Psoas muscle (tissue), 8 donors: Measurements from ENCODE around the gene MED15. TPM values are rescaled to one million over a fixed set of nuclear protein-coding genes. Genes with fewer than 3 reads are reported as not detected.

Experiments
- ATAC-seq, 4 donors: fragments of 200-7000 bp; cut with Tn5 transposase; one replicate each; pipeline ENCODE4 v1.9.1; 2020; ENCODE audit warnings: moderate library complexity in 3 of 4, mild to moderate bottlenecking in 2 of 4
- DNase-seq, 2 donors: peaks; one replicate each; pipeline ENCODE4 v3.0.0-alpha.2; 2020
- H3K27ac ChIP-seq: fragments of 200-600 bp; one replicate; pipeline ENCODE4 v1.8.0; 2022
- H3K27me3 ChIP-seq, 3 donors: fragments of 200-600 bp in 1 of 3; one replicate each; pipeline versions ENCODE4 v1.6.1 to v1.8.0; 2013 to 2022; ENCODE audit warnings: low read length in 2 of 3, mild to moderate bottlenecking in 2 of 3, moderate library complexity in 1 of 3; ENCODE audit not compliant: insufficient read depth in 3 of 3
- H3K36me3 ChIP-seq, 2 donors: fragments of 200-600 bp in 1 of 2; one replicate each; pipeline versions ENCODE4 v1.6.1 to v1.8.0; 2013 to 2022; ENCODE audit warnings: low read depth in 1 of 2, mild to moderate bottlenecking in 1 of 2, moderate library complexity in 1 of 2; ENCODE audit not compliant: insufficient read depth in 1 of 2
- H3K4me1 ChIP-seq: fragments of 200-600 bp; one replicate; pipeline ENCODE4 v1.8.0; 2022
- H3K4me3 ChIP-seq: fragments of 200-600 bp; one replicate; pipeline ENCODE4 v1.8.0; 2022; ENCODE audit warnings: mild to moderate bottlenecking
- H3K9me3 ChIP-seq: fragments of 200-600 bp; one replicate; pipeline ENCODE4 v1.8.0; 2022
- CTCF ChIP-seq: fragments of 200-600 bp; IDR thresholded peaks from one replicate; pipeline ENCODE4 v1.8.0; 2022; ENCODE audit warnings: antibody characterized with exemption
- WGBS, 3 donors: extraction: QIAGEN DNeasy Blood & Tissue Kit; methylation state at CpG; one replicate each; pipeline versions ENCODE4 v1.1.6 to v1.1.7; 2013; 5-methylcytosine and 5-hydroxymethylcytosine counted together
- intact Hi-C, 2 donors: fragments of 100-400 bp; cut with DNase I; formaldehyde crosslinking; loops; one replicate each; pipeline versions ENCODE4 v1.11.0 to v1.14.2; 2022
- polyA plus RNA-seq, 3 donors: library from polyadenylated mRNA; stranded (reverse); fragments of 200-250 nt; gene quantifications; one replicate each; pipeline ENCODE4 v1.2.3, GENCODE V29; 2013
- total RNA-seq, 4 donors: library from RNA; stranded (reverse); fragmentation: NEBNext Ultra II Directional in 2 of 4; extraction: Animal tissue kit (Norgen Biotek cat#: 25700) in 2 of 4; gene quantifications; one replicate each; pipeline versions ENCODE4 v1.2.1 to v1.2.4, GENCODE V29; 2021 to 2023
- donor health status: healthy with polysubstance abuse.
- donor health status: DM: no; HTN: no; CAD: no; lungs with moderate emphysema.
- donor health status: Bipolar disorder and iron deficiency.
- donor health status: healthy.
- donor health status: DM: yes; HTN: yes; CAD: no.
- donor health status: DM: no; HTN: no; CAD: no.
- donor health status: DM: no; HTN: no; CAD: no.
- donor health status: DM: yes; HTN: yes; CAD: no.

The MED15 gene
- total and polyA plus RNA-seq, 7 donors: 33.8 to 94.8 (median 59.7) TPM

DNA sequence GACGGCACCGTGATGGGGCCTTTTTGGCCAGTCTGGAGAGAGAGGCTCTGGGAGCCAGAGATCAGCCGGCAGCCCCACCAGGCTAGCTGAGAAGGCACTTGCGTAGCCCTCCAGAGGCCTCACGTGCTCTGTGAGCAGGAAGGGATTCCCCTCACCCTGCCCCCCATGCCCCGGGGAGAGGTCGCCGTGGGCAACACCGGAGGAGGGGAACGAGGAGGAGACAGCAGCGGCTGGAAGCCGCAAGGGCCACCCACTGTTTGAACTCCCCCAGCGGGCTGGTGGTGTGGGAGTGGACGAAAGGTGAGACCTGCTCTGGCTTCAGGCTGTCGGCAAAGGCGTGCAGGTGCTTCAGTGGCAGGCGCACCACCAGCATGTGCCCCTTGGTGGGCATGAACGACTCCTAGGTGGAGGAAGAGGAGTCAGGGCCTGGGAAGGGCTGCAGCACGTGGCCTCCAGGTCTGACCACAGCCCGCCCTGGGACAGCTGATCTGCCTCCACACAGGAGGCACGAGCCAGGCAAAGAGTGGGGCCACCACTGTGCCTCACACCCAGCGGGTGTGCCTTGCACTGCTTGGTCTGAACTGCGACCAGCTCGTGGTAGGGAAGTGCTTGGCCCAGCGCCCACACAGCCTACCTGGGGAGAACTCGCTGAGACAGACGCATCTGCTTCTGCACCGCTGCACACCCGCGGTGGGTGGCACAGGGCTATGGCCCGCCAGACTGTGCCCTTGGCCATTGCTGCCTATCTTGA, 99.9 kb downstream of the MED15 start:
- 64 to 68% (median 67%) methylated on average over 31 of the region's 31 CpGs for WGBS, 3 donors
- DNase-seq (no peak), ATAC-seq (no peak)
- H3K4me1 ChIP-seq: no peaks in the 10 kb centered on the region
- TF ChIP-seq CTCF: no peak
- no peaks in the 10 kb centered on the region for H3K36me3 ChIP-seq
- intact Hi-C loops: loop anchor here in 1 of 2 donors (5.0 kb wide), 2 partner anchors 90 to 455 kb away; partner anchors contain the start of gene CCDC188
- no peak overlapping the region for H3K4me3 ChIP-seq
- no peaks in the 10 kb centered on the region for H3K27me3 ChIP-seq
- no peak overlapping the region for H3K27ac ChIP-seq
- H3K9me3 ChIP-seq: no peaks in the 10 kb centered on the region

- no peak for TF ChIP-seq CTCF
- Histone ChIP-seq H3K9me3 (no peaks in the 10 kb centered on the region), H3K27me3 (no peaks in the 10 kb centered on the region), H3K27ac (no peak overlapping the region), H3K36me3 (no peaks in the 10 kb centered on the region), H3K4me3 (no peak overlapping the region), H3K4me1 (no peaks in the 10 kb centered on the region)
- DNase-seq (no peak), ATAC-seq (no peak)
- WGBS, 3 donors: 79 to 85% (median 83%) methylated on average over 8 of the region's 8 CpGs
- intact Hi-C loops: loop anchor here in 1 of 2 donors (10.0 kb wide), 1 partner anchor 125 kb away; no protein-coding TSS in a partner anchor
Measured at GRCh38 chr22:20610243-20610686, 102.9 kb downstream of the MED15 start.

DNA sequence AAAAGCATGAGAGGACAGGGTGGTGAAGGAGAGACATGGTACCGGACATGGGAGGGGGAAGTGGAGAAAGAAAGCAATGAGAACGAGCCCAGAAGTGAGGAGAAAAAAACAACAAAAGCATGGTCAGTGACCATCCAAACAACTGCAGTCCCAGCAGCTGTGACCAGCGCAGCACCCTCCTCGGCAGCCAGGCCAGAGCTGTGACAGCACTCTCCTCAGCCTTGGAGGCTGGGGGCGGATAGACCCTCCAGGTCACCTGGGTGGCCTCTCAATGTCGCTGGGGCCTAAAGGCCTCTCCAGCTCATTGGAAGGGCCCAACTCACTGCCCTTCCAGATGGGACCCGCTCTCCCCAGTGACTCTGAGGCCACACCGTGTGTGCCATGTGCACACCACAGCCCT, 103.3 kb downstream of the MED15 start:
- intact Hi-C loops: loop anchor here in 1 of 2 donors (10.0 kb wide), 1 partner anchor 126 kb away; no protein-coding TSS in a partner anchor
- Histone ChIP-seq H3K27ac (no peak overlapping the region), H3K27me3 (no peaks in the 10 kb centered on the region), H3K36me3 (no peaks in the 10 kb centered on the region), H3K9me3 (no peaks in the 10 kb centered on the region), H3K4me1 (no peaks in the 10 kb centered on the region), H3K4me3 (no peak overlapping the region)
- no peak for ATAC-seq
- DNase-seq: no peak
- no peak for TF ChIP-seq CTCF
- 74 to 86% (median 76%) methylated on average over 8 of the region's 8 CpGs for WGBS, 3 donors

GRCh38 chr22:20611418-20611817, 104.0 kb downstream of the MED15 start:
- H3K27ac ChIP-seq: no peak overlapping the region
- H3K4me3 ChIP-seq: no peak overlapping the region
- WGBS, 3 donors: 90 to 91% (median 90%) methylated on average over 10 of the region's 10 CpGs
- H3K27me3 ChIP-seq: no peaks in the 10 kb centered on the region
- intact Hi-C loops: loop anchor here in 1 of 2 donors (10.0 kb wide), 1 partner anchor 127 kb away; no protein-coding TSS in a partner anchor
- no peaks in the 10 kb centered on the region for H3K9me3 ChIP-seq
- H3K4me1 ChIP-seq: no peaks in the 10 kb centered on the region
- DNase-seq: no peak
- no peaks in the 10 kb centered on the region for H3K36me3 ChIP-seq
- no peak for ATAC-seq
- TF ChIP-seq CTCF: no peak
